H1 (cell line): Measurements from ENCODE around the gene XYLB. TPM values are rescaled to one million over a fixed set of nuclear protein-coding genes. Genes with fewer than 3 reads are reported as not detected.
A peak's percentile ranks its signal among the peaks of the same experiment; 100 is the strongest.

ENCODE experiments used
- ATF2 ChIP-seq: IDR thresholded peaks from 2 replicates; pipeline ENCODE4 v1.6.1; 2012; ENCODE audit warnings: low read length, inconsistent platforms
- polyA plus RNA-seq, 7 experiments: library from polyadenylated mRNA; depleted of rRNA in 3 of 7; stranded (reverse) in 5 of 7; unstranded in 2 of 7; fragments of >200 nt in 5 of 7; fragments of 200-250 nt in 2 of 7; gene quantifications; 1 replicate in 5 of 7; 2 replicates in 1 of 7; 4 replicates in 1 of 7; pipeline versions ENCODE4 v1.2.1 to v1.2.3, GENCODE V29; 2011 to 2013; ENCODE audit warnings: missing spikeins in 2 of 7, mixed read lengths in 2 of 7
- total RNA-seq: library from RNA; stranded (reverse); fragmentation: NEBNext Ultra II Directional; extraction: Animal tissue kit (Norgen Biotek cat#: 25700); gene quantifications from 2 replicates; pipeline ENCODE4 v1.2.1, GENCODE V29; 2021

Gene XYLB
- total and polyA plus RNA-seq, 2 of the 8 experiments (the other 6 are each of a cell fraction or from before 2014, with no cell fraction given), result 1.7 to 5.5 TPM

- TF ChIP-seq ATF2, result 0 out of 2 replicates have a peak, but pooled peaks have one; percentile 10
Observed at GRCh38 chr3:38454178-38454883, 107.7 kb downstream of the XYLB start (continued).
